CD14-positive monocyte (primary cell): ENCODE measurements around the gene IP6K1. TPM values are rescaled to one million over a fixed set of nuclear protein-coding genes. Genes with fewer than 3 reads are reported as not detected.

Experiments
- DNase-seq, 3 donors: peaks; one replicate each; pipeline ENCODE4 v3.0.0-alpha.2; 2011 to 2022
- H2AFZ ChIP-seq: 2 replicates; pipeline ENCODE4 v1.6.0; 2012; ENCODE audit warnings: mild to moderate bottlenecking, low read depth, low read length, inconsistent platforms; ENCODE audit not compliant: insufficient read depth, poor library complexity, severe bottlenecking
- H3K27ac ChIP-seq, 2 donors: 1 replicate in 1 of 2; 2 replicates in 1 of 2; pipeline ENCODE4 v1.5.1; 2012 to 2013; ENCODE audit warnings: low read length in 2 of 2, control low read depth in 1 of 2, inconsistent platforms in 1 of 2, low read depth in 1 of 2, mild to moderate bottlenecking in 1 of 2
- H3K27me3 ChIP-seq, 2 donors: one replicate each; pipeline versions ENCODE4 v1.6.0 to v1.6.1; 2011 to 2013; ENCODE audit warnings: low read length in 2 of 2; ENCODE audit not compliant: control insufficient read depth in 2 of 2, insufficient read depth in 2 of 2
- H3K36me3 ChIP-seq, 2 donors: replicated peaks in 1 of 2; 1 replicate in 1 of 2; 2 replicates in 1 of 2; pipeline versions ENCODE4 v1.5.1 to v1.6.1; 2012 to 2013; ENCODE audit warnings: low read length in 2 of 2, control low read depth in 1 of 2, inconsistent platforms in 1 of 2, mild to moderate bottlenecking in 1 of 2; ENCODE audit not compliant: insufficient read depth in 2 of 2, control insufficient read depth in 1 of 2
- H3K4me1 ChIP-seq, 2 donors: 1 replicate in 1 of 2; 2 replicates in 1 of 2; pipeline versions ENCODE4 v1.5.1 to v1.6.1; 2012 to 2013; ENCODE audit warnings: low read length in 2 of 2, control low read depth in 1 of 2, inconsistent platforms in 1 of 2, mild to moderate bottlenecking in 1 of 2, moderate library complexity in 1 of 2; ENCODE audit not compliant: insufficient read depth in 2 of 2, control insufficient read depth in 1 of 2
- H3K4me2 ChIP-seq: replicated peaks from 2 replicates; pipeline ENCODE3; 2012; ENCODE audit warnings: low read length, moderate library complexity, mild to moderate bottlenecking; ENCODE audit not compliant: poor library complexity, severe bottlenecking; ENCODE audit errors: extremely low read depth
- H3K4me3 ChIP-seq, 3 experiments: fragments of 200-600 bp in 1 of 3; sonication (generic) in 1 of 3; replicated peaks in 1 of 3; 1 replicate in 2 of 3; 2 replicates in 1 of 3; pipeline ENCODE4 v1.5.1; 2011 to 2013; ENCODE audit warnings: low read length in 3 of 3, mild to moderate bottlenecking in 3 of 3, control low read depth in 2 of 3, low read depth in 2 of 3, inconsistent platforms in 1 of 3, moderate library complexity in 1 of 3
- H3K79me2 ChIP-seq: 2 replicates; pipeline ENCODE4 v1.6.0; 2012; ENCODE audit warnings: mild to moderate bottlenecking, control low read depth, inconsistent platforms, low read length, moderate library complexity; ENCODE audit not compliant: insufficient read depth
- H3K9ac ChIP-seq: 2 replicates; pipeline ENCODE4 v1.6.0; 2017; ENCODE audit warnings: low read length, mild to moderate bottlenecking; ENCODE audit not compliant: insufficient read depth, poor library complexity, severe bottlenecking
- H3K9me3 ChIP-seq, 2 donors: replicated peaks in 1 of 2; 1 replicate in 1 of 2; 2 replicates in 1 of 2; pipeline versions ENCODE4 v1.5.1 to v1.6.1; 2012 to 2013; ENCODE audit warnings: low read length in 2 of 2, control low read depth in 1 of 2; ENCODE audit not compliant: control insufficient read depth in 1 of 2, insufficient read depth in 1 of 2
- H4K20me1 ChIP-seq: 2 replicates; pipeline ENCODE4 v1.6.0; 2012; ENCODE audit warnings: mild to moderate bottlenecking, low read length, control low read depth, moderate library complexity; ENCODE audit not compliant: insufficient read depth
- H3K27ac Mint-ChIP-seq, 7 donors: one replicate each; pipeline ENCODE4 v1.8.0; 2020; ENCODE audit warnings: mild to moderate bottlenecking in 7 of 7, mixed read lengths in 7 of 7, moderate library complexity in 6 of 7, inconsistent platforms in 2 of 7
- H3K27me3 Mint-ChIP-seq, 3 donors: one replicate each; pipeline ENCODE4 v1.8.0; 2021 to 2022; ENCODE audit warnings: low read depth in 3 of 3, mild to moderate bottlenecking in 3 of 3, mixed read lengths in 3 of 3, moderate library complexity in 3 of 3, inconsistent platforms in 1 of 3
- H3K36me3 Mint-ChIP-seq, 2 donors: one replicate each; pipeline ENCODE4 v1.8.0; 2020; ENCODE audit warnings: mixed read lengths in 2 of 2, inconsistent platforms in 1 of 2, mild to moderate bottlenecking in 1 of 2
- H3K4me1 Mint-ChIP-seq: one replicate; pipeline ENCODE4 v1.8.0; 2020; ENCODE audit warnings: mild to moderate bottlenecking, mixed read lengths
- H3K4me3 Mint-ChIP-seq, 2 donors: one replicate each; pipeline ENCODE4 v1.8.0; 2020; ENCODE audit warnings: mild to moderate bottlenecking in 2 of 2, mixed read lengths in 2 of 2, moderate library complexity in 1 of 2
- H3K9me3 Mint-ChIP-seq, 7 donors: one replicate each; pipeline ENCODE4 v1.8.0; 2020 to 2022; ENCODE audit warnings: mixed read lengths in 7 of 7, mild to moderate bottlenecking in 6 of 7, moderate library complexity in 6 of 7, inconsistent platforms in 2 of 7
- CTCF ChIP-seq: fragments of 200-600 bp; IDR thresholded peaks from one replicate; pipeline ENCODE4 v1.8.0; 2022; ENCODE audit warnings: antibody characterized with exemption, mild to moderate bottlenecking
- WGBS: methylation state at CpG from one replicate; pipeline ENCODE4 v1.1.5; 2013; ENCODE audit warnings: missing lambda C conversion rate; ENCODE audit not compliant: insufficient coverage; 5-methylcytosine and 5-hydroxymethylcytosine counted together
- intact Hi-C, 2 donors: fragments of 100-400 bp; cut with micrococcal nuclease; formaldehyde crosslinking; loops; one replicate each; pipeline versions ENCODE4 v1.15.0 to v1.15.1; 2023
- polyA plus RNA-seq, 3 donors: library from polyadenylated mRNA; depleted of rRNA in 1 of 3; unstranded in 2 of 3; stranded (reverse) in 1 of 3; fragments of 300-500 nt in 2 of 3; fragments of >200 nt in 1 of 3; fragmentation: Illumina TruSeq in 2 of 3; gene quantifications; 1 replicate in 2 of 3; 2 replicates in 1 of 3; pipeline ENCODE4 v1.2.3, GENCODE V29; 2012 to 2021

The IP6K1 gene
- polyA plus RNA-seq, 3 donors = 15.8 to 27.1 (median 16.1) TPM

GRCh38 chr3:49725906-49726681 is 60.2 kb downstream of the IP6K1 start:
- DNase-seq = peak in 1 of 3 donors; percentile 2
- no peaks in the 10 kb centered on the region for H3K27me3 ChIP-seq
- H3K79me2 ChIP-seq = peaks cover 17% of the 10 kb centered on the region
- peaks cover 42 to 68% of the 10 kb centered on the region in 2 donors for H3K36me3 ChIP-seq
- peak overlapping the region in 1 of 2 donors; percentile 92 for H3K27ac ChIP-seq
- no peak overlapping the region for H2AFZ ChIP-seq
- intact Hi-C loops = loop anchor here (10.0 kb wide), 2 partner anchors 51 to 59 kb away; partner anchors contain the start of genes APEH (in 2 of the 2) and IP6K1 (in 1 of the 2)
- 97% methylated on average over 8 of the region's 11 CpGs for WGBS
- no peak overlapping the region for H3K4me2 ChIP-seq
- peaks cover 11% of the 10 kb centered on the region for H4K20me1 ChIP-seq
- H3K4me3 Mint-ChIP-seq = no peak overlapping the region
- no peak overlapping the region for H3K9ac ChIP-seq
- no peak for TF ChIP-seq CTCF
- no peaks in the 10 kb centered on the region for H3K9me3 ChIP-seq
- H3K27me3 Mint-ChIP-seq = no peaks in the 10 kb centered on the region
- H3K9me3 Mint-ChIP-seq = no peaks in the 10 kb centered on the region
- H3K4me3 ChIP-seq = no peak overlapping the region
- peaks cover 37 to 63% of the 10 kb centered on the region in 2 donors for H3K36me3 Mint-ChIP-seq
- peaks cover 19 to 25% of the 10 kb centered on the region in 2 donors for H3K4me1 ChIP-seq
- peaks cover 20% of the 10 kb centered on the region for H3K4me1 Mint-ChIP-seq
- peak overlapping the region in 5 of 7 donors; percentile 10 to 92 (median 27) for H3K27ac Mint-ChIP-seq

- H3K9me3 Mint-ChIP-seq = no peaks in the 10 kb centered on the region
- H3K36me3 Mint-ChIP-seq = peaks cover 38 to 59% of the 10 kb centered on the region in 2 donors
- Histone ChIP-seq H2AFZ (peak overlapping the region; percentile 92), H3K27me3 (no peaks in the 10 kb centered on the region), H3K9me3 (no peaks in the 10 kb centered on the region), H4K20me1 (peaks cover 19% of the 10 kb centered on the region), H3K9ac (peak overlapping the region; percentile 91), H3K36me3 (peaks cover 40 to 60% of the 10 kb centered on the region in 2 donors), H3K4me2 (peak overlapping the region; percentile 93), H3K4me1 (peaks cover 24 to 31% of the 10 kb centered on the region in 2 donors), H3K79me2 (peaks cover 22% of the 10 kb centered on the region), H3K27ac (peak overlapping the region; percentile 77 to 92), H3K4me3 (peak overlapping the region; percentile 46 to 88 (median 53))
- H3K27ac Mint-ChIP-seq = peak overlapping the region; percentile 90 to 97 (median 95)
- H3K27me3 Mint-ChIP-seq = no peaks in the 10 kb centered on the region
- TF ChIP-seq CTCF = no peak
- H3K4me1 Mint-ChIP-seq = peaks cover 24% of the 10 kb centered on the region
- DNase-seq = peak in 1 of 3 donors; percentile 54
- intact Hi-C loops = loop anchor here (5.0 to 10.0 kb wide), 3 partner anchors 50 to 63 kb away; partner anchors contain the start of genes APEH (in 2 of the 2) and IP6K1 (in 2 of the 2)
- no CpG with 5 or more reads among the region's 6 CpGs for WGBS
- peak overlapping the region; percentile 87 to 95 for H3K4me3 Mint-ChIP-seq
Observed at GRCh38 chr3:49724586-49724985, 61.8 kb downstream of the IP6K1 start.
